Measurements from ENCODE around the gene CFAP74.

Gene CFAP74

GRCh38 chr1:2022063-2022770 is 18.6 kb upstream of the CFAP74 start:
- in situ Hi-C loops (cut with MboI; ENCODE audit: low sequenced_read_pairs), result no loop called here

DNA sequence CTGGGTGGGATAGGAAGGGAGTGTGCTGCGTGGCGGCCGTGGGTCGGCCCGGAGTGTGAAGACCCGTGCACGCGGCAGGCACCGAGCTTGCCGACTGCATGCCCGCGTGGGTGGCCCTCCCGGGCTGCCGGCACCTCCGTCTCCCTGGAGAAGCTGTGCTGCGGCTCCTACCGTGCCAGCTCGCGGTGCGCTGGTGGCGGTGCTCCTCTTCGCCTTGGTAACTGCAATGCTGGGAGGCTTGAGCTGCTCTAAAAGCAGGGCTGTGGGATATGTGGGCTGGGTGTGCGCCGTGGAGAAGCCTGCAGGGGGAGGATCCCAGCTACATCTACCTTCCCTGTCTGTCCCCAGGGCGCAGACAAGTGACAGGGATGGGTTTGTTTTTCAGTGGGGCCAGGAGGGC is 18.0 kb upstream of the CFAP74 start:
- in situ Hi-C loops (cut with MboI; ENCODE audit: low sequenced_read_pairs), result no loop called here

DNA sequence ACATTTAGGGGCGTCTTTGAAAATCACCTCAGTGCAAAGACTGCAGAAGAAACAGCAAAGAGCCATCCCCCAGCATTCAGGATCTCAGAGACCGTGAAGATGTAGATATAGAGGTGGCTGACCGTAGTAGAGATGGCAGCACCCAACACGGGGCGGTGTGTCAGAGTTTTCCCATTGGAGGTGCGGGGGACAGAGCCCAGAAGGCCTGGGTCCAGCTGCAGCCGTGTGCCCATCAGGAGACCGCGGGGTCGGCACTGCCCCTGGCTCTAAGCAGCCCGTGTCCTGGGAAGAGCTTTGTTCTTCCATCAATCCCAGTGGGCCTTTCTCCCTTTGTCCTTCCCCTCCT is 16.7 kb upstream of the CFAP74 start:
- in situ Hi-C loops (cut with MboI; ENCODE audit: low sequenced_read_pairs), result no loop called here

DNA sequence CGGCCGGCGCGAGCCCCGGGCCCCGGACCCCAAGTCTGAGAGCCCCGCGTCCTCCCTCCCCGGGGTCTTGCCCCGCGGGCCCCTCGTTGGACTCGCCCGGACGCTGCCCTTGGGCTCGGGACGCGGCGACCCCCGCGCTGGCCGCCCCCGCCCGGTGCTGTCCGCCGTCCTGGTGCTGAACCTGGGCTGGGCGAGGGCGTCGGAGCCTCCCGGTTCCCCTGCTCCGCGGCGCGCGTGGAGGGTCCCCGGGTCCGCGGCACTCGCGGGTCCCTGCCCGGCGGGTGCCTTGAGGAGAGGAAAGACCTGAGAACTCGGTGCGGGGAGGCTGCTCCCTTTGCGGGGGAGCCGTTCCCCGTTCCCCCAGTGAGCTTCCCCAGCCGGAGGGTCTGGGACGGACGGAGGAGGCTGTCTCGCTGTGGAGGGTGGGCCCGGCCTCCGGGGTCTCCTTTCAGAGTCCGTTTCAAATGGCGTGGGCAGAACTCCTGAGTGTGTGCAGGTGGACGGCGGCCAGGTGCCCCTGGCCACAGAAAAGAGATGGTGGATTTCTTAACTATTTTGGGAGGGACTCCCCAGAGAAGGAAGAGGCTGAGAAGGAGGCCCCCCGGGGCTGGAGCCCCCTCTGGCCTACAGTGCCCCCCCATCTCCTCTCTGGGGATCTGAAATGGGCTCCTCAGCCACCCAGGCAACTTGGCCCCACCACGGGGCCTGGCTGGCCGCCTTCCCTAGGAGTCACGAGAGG is 16.2 kb upstream of the CFAP74 start:
- in situ Hi-C loops (cut with MboI; ENCODE audit: low sequenced_read_pairs), result no loop called here

- in situ Hi-C loops (cut with MboI; ENCODE audit: low sequenced_read_pairs), result no loop called here
Observed at GRCh38 chr1:2019172-2019543, 15.6 kb upstream of the CFAP74 start, which contains the start of gene GABRD. TSS of gene GABRD (plus strand) at chr1:2019345. CDS start at chr1:2019424, 79 bp downstream.

DNA sequence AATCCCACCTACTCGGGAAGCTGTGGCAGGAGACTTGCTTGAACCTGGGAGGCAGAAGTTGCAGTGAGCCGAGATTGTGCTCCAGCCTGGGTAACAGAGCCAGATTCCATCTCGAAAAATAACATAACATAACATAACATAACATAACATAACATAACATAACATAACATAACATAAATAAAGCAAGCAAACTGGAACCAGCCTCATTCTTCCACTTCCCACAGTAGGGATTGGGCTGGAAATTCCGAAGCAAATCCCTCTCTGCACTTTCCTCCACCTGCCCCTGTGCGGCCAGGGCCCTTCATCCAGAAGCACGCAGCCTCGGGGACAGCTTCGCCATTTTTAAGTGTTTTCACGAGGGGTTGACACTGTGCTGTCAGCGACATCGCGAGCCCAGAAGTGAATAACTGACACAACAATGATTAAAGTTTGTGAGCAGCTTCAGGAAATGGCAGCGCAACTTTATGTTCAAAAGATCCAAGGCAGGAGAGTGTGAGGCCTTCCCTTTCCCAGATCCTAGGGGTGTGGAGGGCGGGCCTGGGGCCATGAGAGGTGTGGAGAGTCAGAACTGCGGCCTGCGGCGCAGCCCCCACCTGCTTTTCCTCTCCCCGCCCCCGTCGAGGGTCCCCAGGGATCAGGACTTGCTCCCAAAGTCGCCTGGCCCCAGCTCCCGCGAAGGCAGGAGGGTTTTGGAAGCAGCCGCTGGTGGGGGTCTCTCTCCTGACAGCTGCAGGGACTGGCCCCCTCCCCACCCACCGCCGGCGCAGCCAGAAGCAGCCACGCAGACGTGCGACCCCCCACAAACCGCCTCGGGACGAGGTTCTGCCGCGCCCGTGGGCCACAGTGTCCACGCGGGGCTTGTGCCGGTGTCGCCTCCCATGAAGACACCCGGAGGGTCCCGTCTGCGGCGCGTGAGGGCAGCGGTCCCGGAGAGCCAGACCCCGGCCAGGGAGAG is 14.9 kb upstream of the CFAP74 start:
- in situ Hi-C loops (cut with MboI; ENCODE audit: low sequenced_read_pairs), result no loop called here

GRCh38 chr1:2016123-2016522 is 12.5 kb upstream of the CFAP74 start:
- in situ Hi-C loops (cut with MboI; ENCODE audit: low sequenced_read_pairs), result no loop called here

GRCh38 chr1:2014741-2015735 is 11.5 kb upstream of the CFAP74 start:
- in situ Hi-C loops (cut with MboI; ENCODE audit: low sequenced_read_pairs), result no loop called here

DNA sequence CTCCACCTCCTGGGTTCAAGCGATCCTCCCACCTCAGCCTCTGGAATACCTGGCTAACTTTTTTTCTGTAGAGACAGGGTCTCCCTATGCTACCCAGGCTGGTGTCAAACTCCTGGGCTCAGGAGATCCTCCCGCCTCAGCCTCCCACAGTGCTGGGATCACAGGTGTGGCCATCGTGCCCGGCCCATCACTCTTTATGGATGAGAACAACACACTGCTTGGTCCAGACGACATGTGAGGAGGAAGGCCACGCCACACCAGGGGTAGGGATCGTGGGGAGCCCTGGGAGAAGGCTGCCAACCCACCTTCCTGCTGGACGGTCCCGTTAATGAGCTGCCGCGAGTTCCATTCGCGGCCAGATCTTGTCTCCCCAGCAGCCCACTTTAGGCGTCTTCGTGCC is 10.6 kb upstream of the CFAP74 start:
- in situ Hi-C loops (cut with MboI; ENCODE audit: low sequenced_read_pairs), result no loop called here

- in situ Hi-C loops (cut with MboI; ENCODE audit: low sequenced_read_pairs), result no loop called here
Observed at GRCh38 chr1:2009101-2010053, 5.8 kb upstream of the CFAP74 start.

DNA sequence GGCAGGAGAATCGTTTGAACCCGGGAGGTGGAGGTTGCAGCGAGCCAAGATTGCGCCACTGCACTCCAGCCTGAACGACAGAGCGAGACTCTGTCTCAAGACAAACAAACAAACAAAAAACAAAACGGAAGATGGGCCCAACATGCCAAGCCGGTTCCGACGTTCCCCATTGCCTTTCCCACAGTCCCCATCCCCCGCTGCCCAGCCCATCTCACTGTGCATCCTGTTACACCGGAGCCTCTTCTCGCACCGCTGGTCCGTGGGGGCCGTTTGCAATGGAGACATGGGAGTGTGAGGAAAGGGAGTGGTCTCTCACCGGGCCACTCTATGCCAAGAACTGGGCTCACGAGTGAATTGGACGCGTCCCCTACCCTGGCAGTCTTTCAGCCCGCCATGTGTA is 1.3 kb upstream of the CFAP74 start:
- in situ Hi-C loops (cut with MboI; ENCODE audit: low sequenced_read_pairs), result no loop called here

- in situ Hi-C loops (cut with MboI; ENCODE audit: low sequenced_read_pairs), result no loop called here
Observed at GRCh38 chr1:2001773-2002411, 1.7 kb downstream of the CFAP74 start.

DNA sequence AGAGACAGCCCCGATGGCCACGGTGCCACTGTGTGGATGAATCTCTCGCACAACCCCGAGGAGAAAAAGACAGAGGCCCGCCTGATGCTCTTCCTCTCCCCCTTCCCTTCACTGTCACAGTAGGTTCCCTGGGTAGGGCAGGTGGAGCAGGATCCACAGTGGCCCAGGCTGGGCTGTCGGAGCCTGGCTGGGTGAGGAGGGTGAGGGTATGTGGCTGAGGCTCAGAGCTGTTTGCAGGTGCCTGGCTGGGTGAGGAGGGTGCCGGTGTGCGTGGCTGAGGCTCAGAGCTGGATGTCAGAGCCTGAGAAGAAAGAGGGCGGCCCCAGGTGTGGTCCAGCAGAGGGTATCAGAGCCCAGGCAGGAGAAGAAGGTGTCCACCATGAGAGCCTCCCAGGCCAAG is 2.7 kb downstream of the CFAP74 start:
- in situ Hi-C loops (cut with MboI; ENCODE audit: low sequenced_read_pairs), result no loop called here

DNA sequence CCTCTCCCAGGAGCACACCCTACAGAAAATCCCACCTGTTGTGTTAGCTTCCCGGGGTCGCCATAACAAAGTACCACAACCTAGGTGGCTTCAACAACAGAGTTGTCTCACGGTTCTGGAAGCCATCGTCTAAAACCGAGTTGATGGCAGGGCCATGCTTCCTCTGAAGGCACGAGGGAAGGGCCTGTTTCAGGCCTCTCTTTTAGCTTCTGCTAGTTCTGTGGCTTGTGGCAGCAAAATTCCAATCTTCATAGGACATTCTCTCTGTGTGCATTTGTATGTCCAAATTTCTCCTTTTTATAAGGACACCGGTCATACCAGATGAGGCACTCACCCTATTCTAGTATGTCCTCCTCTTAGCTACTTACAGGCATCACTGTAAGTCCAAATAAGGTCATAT is 3.2 kb downstream of the CFAP74 start:
- in situ Hi-C loops (cut with MboI; ENCODE audit: low sequenced_read_pairs), result no loop called here

GRCh38 chr1:1997576-1997975 is 6.0 kb downstream of the CFAP74 start:
- in situ Hi-C loops (cut with MboI; ENCODE audit: low sequenced_read_pairs), result no loop called here

GRCh38 chr1:1996207-1996651 is 7.4 kb downstream of the CFAP74 start:
- in situ Hi-C loops (cut with MboI; ENCODE audit: low sequenced_read_pairs), result no loop called here

DNA sequence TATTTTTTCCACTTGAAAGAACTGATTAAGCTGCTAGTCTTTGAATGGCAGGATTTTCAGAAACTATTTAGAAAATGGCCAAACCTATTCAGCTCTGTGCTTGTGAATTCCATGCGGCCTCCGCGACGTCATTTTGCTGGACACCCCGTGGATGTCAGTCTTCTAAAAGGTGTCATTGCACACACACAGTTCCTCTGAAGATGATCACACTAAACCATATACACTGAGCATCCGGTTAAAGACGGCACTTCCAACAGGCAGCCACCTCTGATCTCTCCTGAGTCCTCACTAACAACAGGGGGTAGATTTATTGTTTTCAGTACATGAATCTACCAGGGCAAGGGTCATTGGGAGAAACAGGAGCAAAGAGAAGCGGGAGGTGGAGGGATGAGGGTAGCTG is 9.1 kb downstream of the CFAP74 start:
- in situ Hi-C loops (cut with MboI; ENCODE audit: low sequenced_read_pairs), result no loop called here

DNA sequence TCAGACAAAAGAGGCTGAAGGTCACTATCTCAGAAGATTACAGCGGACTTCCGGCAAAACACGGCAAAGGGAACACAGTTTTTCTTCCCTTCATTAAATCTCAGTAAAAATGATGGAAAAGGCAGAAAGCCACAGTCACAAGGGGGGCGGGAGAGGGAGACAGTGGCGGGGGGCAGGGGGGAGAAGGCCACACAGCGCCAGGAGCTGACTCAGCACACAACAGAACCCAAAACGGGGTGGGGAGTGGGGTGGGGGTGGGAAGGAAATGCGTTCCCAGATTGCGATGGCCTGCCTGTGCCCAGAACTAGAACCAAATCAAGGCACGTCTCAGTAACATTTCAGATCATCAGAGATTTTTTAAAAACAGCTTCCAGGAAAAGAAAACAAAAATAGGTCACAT is 13.4 kb downstream of the CFAP74 start:
- in situ Hi-C loops (cut with MboI; ENCODE audit: low sequenced_read_pairs), result no loop called here

DNA sequence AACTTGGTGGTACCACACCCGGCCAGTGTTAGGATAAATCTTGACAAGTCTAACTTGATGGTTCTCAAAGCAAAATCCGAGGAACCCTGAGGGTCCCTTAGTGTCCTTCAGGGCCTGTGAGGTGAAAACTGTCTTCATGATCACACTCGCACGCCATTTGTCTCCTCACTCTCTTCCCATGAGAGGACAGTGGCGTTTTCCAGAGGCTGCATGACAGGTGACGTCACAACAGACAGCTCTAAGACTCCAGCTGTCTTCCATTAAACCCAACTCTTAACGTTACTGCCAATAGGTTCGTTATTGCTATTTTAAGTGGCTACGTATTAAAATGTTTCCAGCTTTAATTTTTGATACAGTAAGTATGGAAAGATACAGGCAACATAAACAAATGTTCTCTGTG is 13.8 kb downstream of the CFAP74 start:
- in situ Hi-C loops (cut with MboI; ENCODE audit: low sequenced_read_pairs), result no loop called here

Measured in HL-60/S4 treated with phorbol 12-myristate 13-acetate at 8.2 ng/mL for 4 days and 3 days (cell line).